CD14-positive monocyte (primary cell): ENCODE results near the gene ZNF474. TPM values are rescaled to one million over a fixed set of nuclear protein-coding genes. Genes with fewer than 3 reads are reported as not detected.

ENCODE experiments used
- DNase-seq, 3 donors: peaks; one replicate each; pipeline ENCODE4 v3.0.0-alpha.2; 2011 to 2022
- H2AFZ ChIP-seq: 2 replicates; pipeline ENCODE4 v1.6.0; 2012; ENCODE audit warnings: mild to moderate bottlenecking, low read depth, low read length, inconsistent platforms; ENCODE audit not compliant: insufficient read depth, poor library complexity, severe bottlenecking
- H3K27ac ChIP-seq, 2 donors: 1 replicate in 1 of 2; 2 replicates in 1 of 2; pipeline ENCODE4 v1.5.1; 2012 to 2013; ENCODE audit warnings: low read length in 2 of 2, control low read depth in 1 of 2, inconsistent platforms in 1 of 2, low read depth in 1 of 2, mild to moderate bottlenecking in 1 of 2
- H3K27me3 ChIP-seq, 2 donors: one replicate each; pipeline versions ENCODE4 v1.6.0 to v1.6.1; 2011 to 2013; ENCODE audit warnings: low read length in 2 of 2; ENCODE audit not compliant: control insufficient read depth in 2 of 2, insufficient read depth in 2 of 2
- H3K36me3 ChIP-seq, 2 donors: replicated peaks in 1 of 2; 1 replicate in 1 of 2; 2 replicates in 1 of 2; pipeline versions ENCODE4 v1.5.1 to v1.6.1; 2012 to 2013; ENCODE audit warnings: low read length in 2 of 2, control low read depth in 1 of 2, inconsistent platforms in 1 of 2, mild to moderate bottlenecking in 1 of 2; ENCODE audit not compliant: insufficient read depth in 2 of 2, control insufficient read depth in 1 of 2
- H3K4me1 ChIP-seq, 2 donors: 1 replicate in 1 of 2; 2 replicates in 1 of 2; pipeline versions ENCODE4 v1.5.1 to v1.6.1; 2012 to 2013; ENCODE audit warnings: low read length in 2 of 2, control low read depth in 1 of 2, inconsistent platforms in 1 of 2, mild to moderate bottlenecking in 1 of 2, moderate library complexity in 1 of 2; ENCODE audit not compliant: insufficient read depth in 2 of 2, control insufficient read depth in 1 of 2
- H3K4me2 ChIP-seq: replicated peaks from 2 replicates; pipeline ENCODE3; 2012; ENCODE audit warnings: low read length, moderate library complexity, mild to moderate bottlenecking; ENCODE audit not compliant: poor library complexity, severe bottlenecking; ENCODE audit errors: extremely low read depth
- H3K4me3 ChIP-seq, 3 experiments: fragments of 200-600 bp in 1 of 3; sonication (generic) in 1 of 3; replicated peaks in 1 of 3; 1 replicate in 2 of 3; 2 replicates in 1 of 3; pipeline ENCODE4 v1.5.1; 2011 to 2013; ENCODE audit warnings: low read length in 3 of 3, mild to moderate bottlenecking in 3 of 3, control low read depth in 2 of 3, low read depth in 2 of 3, inconsistent platforms in 1 of 3, moderate library complexity in 1 of 3
- H3K79me2 ChIP-seq: 2 replicates; pipeline ENCODE4 v1.6.0; 2012; ENCODE audit warnings: mild to moderate bottlenecking, control low read depth, inconsistent platforms, low read length, moderate library complexity; ENCODE audit not compliant: insufficient read depth
- H3K9ac ChIP-seq: 2 replicates; pipeline ENCODE4 v1.6.0; 2017; ENCODE audit warnings: low read length, mild to moderate bottlenecking; ENCODE audit not compliant: insufficient read depth, poor library complexity, severe bottlenecking
- H3K9me3 ChIP-seq, 2 donors: replicated peaks in 1 of 2; 1 replicate in 1 of 2; 2 replicates in 1 of 2; pipeline versions ENCODE4 v1.5.1 to v1.6.1; 2012 to 2013; ENCODE audit warnings: low read length in 2 of 2, control low read depth in 1 of 2; ENCODE audit not compliant: control insufficient read depth in 1 of 2, insufficient read depth in 1 of 2
- H4K20me1 ChIP-seq: 2 replicates; pipeline ENCODE4 v1.6.0; 2012; ENCODE audit warnings: mild to moderate bottlenecking, low read length, control low read depth, moderate library complexity; ENCODE audit not compliant: insufficient read depth
- H3K27ac Mint-ChIP-seq, 7 donors: one replicate each; pipeline ENCODE4 v1.8.0; 2020; ENCODE audit warnings: mild to moderate bottlenecking in 7 of 7, mixed read lengths in 7 of 7, moderate library complexity in 6 of 7, inconsistent platforms in 2 of 7
- H3K27me3 Mint-ChIP-seq, 3 donors: one replicate each; pipeline ENCODE4 v1.8.0; 2021 to 2022; ENCODE audit warnings: low read depth in 3 of 3, mild to moderate bottlenecking in 3 of 3, mixed read lengths in 3 of 3, moderate library complexity in 3 of 3, inconsistent platforms in 1 of 3
- H3K36me3 Mint-ChIP-seq, 2 donors: one replicate each; pipeline ENCODE4 v1.8.0; 2020; ENCODE audit warnings: mixed read lengths in 2 of 2, inconsistent platforms in 1 of 2, mild to moderate bottlenecking in 1 of 2
- H3K4me1 Mint-ChIP-seq: one replicate; pipeline ENCODE4 v1.8.0; 2020; ENCODE audit warnings: mild to moderate bottlenecking, mixed read lengths
- H3K4me3 Mint-ChIP-seq, 2 donors: one replicate each; pipeline ENCODE4 v1.8.0; 2020; ENCODE audit warnings: mild to moderate bottlenecking in 2 of 2, mixed read lengths in 2 of 2, moderate library complexity in 1 of 2
- H3K9me3 Mint-ChIP-seq, 7 donors: one replicate each; pipeline ENCODE4 v1.8.0; 2020 to 2022; ENCODE audit warnings: mixed read lengths in 7 of 7, mild to moderate bottlenecking in 6 of 7, moderate library complexity in 6 of 7, inconsistent platforms in 2 of 7
- WGBS: methylation state at CpG from one replicate; pipeline ENCODE4 v1.1.5; 2013; ENCODE audit warnings: missing lambda C conversion rate; ENCODE audit not compliant: insufficient coverage; 5-methylcytosine and 5-hydroxymethylcytosine counted together
- intact Hi-C, 2 donors: fragments of 100-400 bp; cut with micrococcal nuclease; formaldehyde crosslinking; loops; one replicate each; pipeline versions ENCODE4 v1.15.0 to v1.15.1; 2023
- polyA plus RNA-seq, 3 donors: library from polyadenylated mRNA; depleted of rRNA in 1 of 3; unstranded in 2 of 3; stranded (reverse) in 1 of 3; fragments of 300-500 nt in 2 of 3; fragments of >200 nt in 1 of 3; fragmentation: Illumina TruSeq in 2 of 3; gene quantifications; 1 replicate in 2 of 3; 2 replicates in 1 of 3; pipeline ENCODE4 v1.2.3, GENCODE V29; 2012 to 2021
- TF ChIP-seq, protein P1 (sequence below): fragments of 200-600 bp; IDR thresholded peaks from one replicate; pipeline ENCODE4 v1.8.0; 2022; ENCODE audit warnings: antibody characterized with exemption, mild to moderate bottlenecking

The ZNF474 gene
- polyA plus RNA-seq, 3 donors, result 0.09 TPM; not detected in 2

DNA sequence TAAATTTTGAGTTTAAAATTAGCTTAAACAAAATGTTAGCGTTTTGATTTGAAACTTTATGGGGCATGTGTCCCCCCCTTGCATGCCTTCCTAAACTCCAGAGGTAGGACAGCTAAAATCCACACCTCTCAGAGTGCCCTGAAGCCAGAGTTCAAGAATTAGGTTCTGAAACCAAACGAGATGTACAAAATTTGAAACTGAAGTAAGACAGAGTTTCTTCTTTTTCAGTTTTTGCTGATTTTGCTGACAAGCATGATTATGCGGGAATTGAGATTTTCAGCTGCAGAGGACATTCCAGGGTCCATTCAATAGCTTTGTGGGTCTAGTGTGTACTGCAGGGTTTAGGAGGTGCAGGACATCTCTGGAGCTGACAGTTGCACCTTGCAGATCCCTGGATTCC is 34.2 kb upstream of the ZNF474 start:
- DNase-seq, result no peak
- Histone ChIP-seq H3K9ac (no peak overlapping the region), H2AFZ (no peak overlapping the region), H3K4me3 (no peak overlapping the region), H3K4me2 (no peak overlapping the region), H3K36me3 (no peaks in the 10 kb centered on the region), H3K4me1 (no peaks in the 10 kb centered on the region), H3K27me3 (no peaks in the 10 kb centered on the region), H3K9me3 (no peaks in the 10 kb centered on the region), H4K20me1 (no peaks in the 10 kb centered on the region), H3K79me2 (no peaks in the 10 kb centered on the region), H3K27ac (no peak overlapping the region)
- H3K36me3 Mint-ChIP-seq, result no peaks in the 10 kb centered on the region
- TF ChIP-seq, protein P1, sequence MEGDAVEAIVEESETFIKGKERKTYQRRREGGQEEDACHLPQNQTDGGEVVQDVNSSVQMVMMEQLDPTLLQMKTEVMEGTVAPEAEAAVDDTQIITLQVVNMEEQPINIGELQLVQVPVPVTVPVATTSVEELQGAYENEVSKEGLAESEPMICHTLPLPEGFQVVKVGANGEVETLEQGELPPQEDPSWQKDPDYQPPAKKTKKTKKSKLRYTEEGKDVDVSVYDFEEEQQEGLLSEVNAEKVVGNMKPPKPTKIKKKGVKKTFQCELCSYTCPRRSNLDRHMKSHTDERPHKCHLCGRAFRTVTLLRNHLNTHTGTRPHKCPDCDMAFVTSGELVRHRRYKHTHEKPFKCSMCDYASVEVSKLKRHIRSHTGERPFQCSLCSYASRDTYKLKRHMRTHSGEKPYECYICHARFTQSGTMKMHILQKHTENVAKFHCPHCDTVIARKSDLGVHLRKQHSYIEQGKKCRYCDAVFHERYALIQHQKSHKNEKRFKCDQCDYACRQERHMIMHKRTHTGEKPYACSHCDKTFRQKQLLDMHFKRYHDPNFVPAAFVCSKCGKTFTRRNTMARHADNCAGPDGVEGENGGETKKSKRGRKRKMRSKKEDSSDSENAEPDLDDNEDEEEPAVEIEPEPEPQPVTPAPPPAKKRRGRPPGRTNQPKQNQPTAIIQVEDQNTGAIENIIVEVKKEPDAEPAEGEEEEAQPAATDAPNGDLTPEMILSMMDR, result no peak
- intact Hi-C loops, result no loop called here
- no peak overlapping the region for H3K27ac Mint-ChIP-seq
- H3K4me3 Mint-ChIP-seq, result no peak overlapping the region
- H3K27me3 Mint-ChIP-seq, result peaks cover 0 to 6% (median 3%) of the 10 kb centered on the region in 3 donors
- H3K4me1 Mint-ChIP-seq, result no peaks in the 10 kb centered on the region
- H3K9me3 Mint-ChIP-seq, result peaks cover 0 to 3% (median 0%) of the 10 kb centered on the region in 7 donors
- WGBS, result 100% methylated on average over 1 of the region's 3 CpGs

- Mint-ChIP-seq H3K9me3 (peaks cover 0 to 3% (median 0%) of the 10 kb centered on the region in 7 donors), H3K27ac (no peak overlapping the region), H3K4me3 (no peak overlapping the region), H3K4me1 (no peaks in the 10 kb centered on the region), H3K36me3 (no peaks in the 10 kb centered on the region), H3K27me3 (peaks cover 0 to 6% (median 3%) of the 10 kb centered on the region in 3 donors)
- Histone ChIP-seq H3K27ac (no peak overlapping the region), H3K4me3 (no peak overlapping the region), H3K79me2 (no peaks in the 10 kb centered on the region), H3K9me3 (no peaks in the 10 kb centered on the region), H3K36me3 (no peaks in the 10 kb centered on the region), H2AFZ (no peak overlapping the region), H3K9ac (no peak overlapping the region), H3K27me3 (no peaks in the 10 kb centered on the region), H3K4me1 (no peaks in the 10 kb centered on the region), H4K20me1 (no peaks in the 10 kb centered on the region), H3K4me2 (no peak overlapping the region)
- intact Hi-C loops, result no loop called here
- TF ChIP-seq, protein P1, result no peak
- no CpG with 5 or more reads among the region's 1 CpG for WGBS
- DNase-seq, result no peak
These were observed 32.0 kb upstream of the ZNF474 start for GRCh38 chr5:122097391-122097790.
